GM18858 (cell line): Measurements from ENCODE around the gene CFAP43.
A peak's percentile ranks its signal among the peaks of the same experiment; 100 is the strongest.

Source experiments
- ATAC-seq: cut with Tn5 transposase; IDR thresholded peaks from one replicate; pipeline ENCODE4 v1.9.1; 2021; ENCODE audit not compliant: unreplicated experiment

CFAP43 gene

GRCh38 chr10:104142081-104142480 is 90.1 kb downstream of the CFAP43 start:
- no peak for ATAC-seq

GRCh38 chr10:104139221-104139620 is 92.9 kb downstream of the CFAP43 start:
- ATAC-seq: no peak

- ATAC-seq: no peak
These were observed 94.0 kb downstream of the CFAP43 start for GRCh38 chr10:104138131-104138530.

GRCh38 chr10:104130041-104130440 is 102.1 kb downstream of the CFAP43 start:
- ATAC-seq: no peak

DNA sequence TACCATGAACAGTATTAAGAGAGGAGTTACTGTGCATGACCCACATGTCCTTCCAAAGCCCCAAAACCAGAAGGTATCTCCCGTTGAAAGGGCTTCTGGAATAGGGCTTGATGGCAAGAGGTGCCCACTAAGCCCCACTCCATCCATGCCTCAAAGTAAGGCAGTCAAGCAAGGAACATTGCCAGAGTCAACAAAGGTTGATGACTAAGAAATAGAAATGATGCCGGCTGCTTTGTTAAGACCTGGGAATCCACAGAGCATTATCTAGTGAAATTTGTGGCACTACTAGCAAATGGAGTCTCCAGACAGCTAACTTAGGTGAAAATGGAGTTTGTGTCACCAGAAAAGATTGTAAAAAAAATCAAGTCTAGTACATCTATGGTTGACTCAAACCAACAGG is 104.0 kb downstream of the CFAP43 start:
- ATAC-seq: no peak

GRCh38 chr10:104127411-104127810 is 104.8 kb downstream of the CFAP43 start:
- no peak for ATAC-seq

GRCh38 chr10:104123397-104123796 is 108.8 kb downstream of the CFAP43 start:
- no peak for ATAC-seq

GRCh38 chr10:104122225-104123107 is 109.7 kb downstream of the CFAP43 start:
- ATAC-seq: no peak

DNA sequence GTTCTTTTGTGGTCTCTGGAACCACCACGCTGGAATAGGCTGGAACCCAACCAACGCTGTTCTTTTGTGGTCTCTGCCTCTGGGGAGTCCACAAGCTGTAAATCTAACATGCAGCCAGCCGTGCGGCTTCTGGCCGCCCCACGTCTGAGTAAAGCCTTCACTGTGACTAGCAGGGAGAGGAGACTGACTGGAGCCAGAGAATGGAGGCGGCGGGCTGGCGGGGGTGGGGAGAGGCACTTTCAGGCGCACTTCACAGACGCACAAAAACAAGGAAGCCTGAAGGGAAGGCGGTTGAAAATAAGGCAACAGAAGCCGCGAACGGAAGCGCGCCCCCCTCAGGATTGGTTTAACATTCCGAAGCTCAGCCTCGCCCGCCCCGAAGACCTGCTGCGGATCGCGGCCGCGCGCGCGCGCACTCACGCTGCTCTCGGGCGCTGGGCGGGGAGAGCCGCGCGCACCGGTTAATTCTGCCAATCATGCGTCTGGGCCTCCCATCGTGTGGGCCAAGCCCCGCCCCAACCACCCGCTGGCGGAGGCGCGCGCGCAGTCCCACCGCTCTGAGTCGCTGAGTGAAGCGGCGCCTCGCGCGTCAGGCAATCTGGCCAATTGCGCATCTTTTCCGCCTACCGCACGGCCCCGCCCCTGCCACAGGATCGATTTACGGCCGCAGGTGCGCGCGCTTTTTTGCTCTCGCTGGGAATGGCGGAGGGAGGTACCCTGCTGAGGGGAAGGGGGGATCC is 110.5 kb downstream of the CFAP43 start, which contains the start of gene SFR1:
Gene SFR1 (plus strand): TSS at position 687 of the 740 bp plus-strand sequence. CDS start 13 bp downstream, at position 700.
- ATAC-seq: peak; percentile 69

DNA sequence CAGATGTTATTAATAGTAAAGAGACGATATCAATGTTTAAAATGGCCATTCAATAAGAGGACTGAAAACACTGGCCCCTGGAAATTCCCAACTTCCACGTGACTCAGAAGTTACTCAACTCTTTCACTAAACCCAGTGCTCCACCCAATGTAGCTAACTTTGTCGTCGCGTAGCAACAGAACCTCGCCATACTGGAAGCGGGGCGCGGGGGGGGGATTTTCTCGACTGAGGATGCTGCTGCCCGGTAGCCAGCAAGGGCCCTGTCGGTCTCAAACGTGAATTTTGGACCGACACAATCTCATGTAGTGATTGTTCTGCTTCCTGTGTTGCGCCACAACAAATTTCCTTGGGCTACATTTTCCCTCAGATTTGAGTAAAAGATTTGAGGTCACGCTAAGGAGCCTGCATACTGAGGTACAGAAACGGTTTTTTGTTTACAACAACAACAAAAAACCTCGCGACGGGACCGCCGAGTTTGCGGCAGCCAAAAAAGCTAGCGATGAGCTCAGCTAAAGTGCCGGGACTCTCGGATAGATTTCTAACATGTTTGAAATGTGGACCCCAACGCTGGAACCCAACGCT is 111.2 kb downstream of the CFAP43 start:
- peak; percentile 42 for ATAC-seq

DNA sequence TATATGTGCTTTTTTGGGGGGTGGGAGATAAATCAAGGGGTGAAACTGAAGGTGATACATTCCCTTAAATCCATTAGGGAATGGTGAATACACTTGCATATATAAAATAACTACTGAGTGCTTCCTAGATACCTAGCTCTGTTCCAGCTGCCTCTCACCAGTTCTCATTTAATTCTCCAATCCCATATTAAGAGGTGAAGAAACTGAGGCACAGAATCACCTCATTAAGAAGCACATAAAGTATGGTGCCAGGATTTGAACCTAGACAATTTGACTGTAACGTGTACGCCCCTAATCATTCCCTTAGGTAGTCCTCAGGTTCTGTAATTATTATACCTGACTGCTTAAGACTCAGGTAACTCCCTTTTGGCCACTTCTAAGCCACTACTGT is 111.7 kb downstream of the CFAP43 start:
- ATAC-seq: no peak

DNA sequence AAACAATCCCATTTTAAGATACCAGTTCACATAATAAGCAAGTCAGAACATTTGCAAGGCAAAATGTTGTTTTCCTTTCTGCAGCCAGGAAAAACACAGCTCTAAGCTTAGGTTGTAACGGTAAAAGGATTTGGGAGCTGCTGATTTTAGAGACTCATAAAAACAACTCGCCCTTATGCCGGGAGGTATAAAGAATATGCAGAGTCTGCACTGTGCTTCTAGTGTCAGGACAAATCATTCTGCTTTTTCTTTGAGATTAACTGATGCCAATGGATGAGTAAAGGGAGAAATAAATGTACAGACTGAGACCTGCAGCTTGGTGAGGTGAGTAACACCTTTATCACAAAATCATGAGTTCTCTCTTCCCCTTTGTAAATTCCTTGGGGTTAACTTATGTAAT is 112.2 kb downstream of the CFAP43 start:
- ATAC-seq: no peak

- ATAC-seq: no peak
These were observed 114.3 kb downstream of the CFAP43 start for GRCh38 chr10:104117839-104118323.

DNA sequence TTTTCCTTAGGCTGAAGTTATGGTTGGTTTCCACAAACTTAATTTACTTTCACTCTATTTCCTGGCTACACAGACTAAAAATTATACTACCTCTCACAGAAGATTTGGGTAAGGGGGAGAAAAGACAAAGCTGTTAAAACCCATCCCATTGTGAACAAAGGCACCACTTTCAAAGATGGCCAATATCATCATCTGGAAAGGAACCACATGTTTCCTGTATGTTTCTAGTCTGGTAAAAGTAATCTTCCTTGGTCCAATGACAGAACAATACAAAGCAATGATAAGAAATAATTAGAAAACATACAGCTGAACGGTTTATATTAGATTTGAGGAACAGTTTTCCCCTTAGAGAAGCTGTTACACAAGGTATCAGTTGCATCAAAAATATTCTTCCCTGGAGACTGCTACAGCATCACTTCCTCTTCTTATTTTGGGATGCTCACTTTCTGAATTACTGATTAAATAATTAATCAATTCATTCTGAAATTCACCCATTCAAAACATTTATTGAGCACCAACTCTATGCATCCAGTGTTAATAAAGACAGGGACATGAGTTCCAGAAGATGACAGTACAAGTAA is 118.7 kb downstream of the CFAP43 start:
- no peak for ATAC-seq

GRCh38 chr10:104109908-104110662 is 122.1 kb downstream of the CFAP43 start:
- peak; percentile 79 for ATAC-seq

DNA sequence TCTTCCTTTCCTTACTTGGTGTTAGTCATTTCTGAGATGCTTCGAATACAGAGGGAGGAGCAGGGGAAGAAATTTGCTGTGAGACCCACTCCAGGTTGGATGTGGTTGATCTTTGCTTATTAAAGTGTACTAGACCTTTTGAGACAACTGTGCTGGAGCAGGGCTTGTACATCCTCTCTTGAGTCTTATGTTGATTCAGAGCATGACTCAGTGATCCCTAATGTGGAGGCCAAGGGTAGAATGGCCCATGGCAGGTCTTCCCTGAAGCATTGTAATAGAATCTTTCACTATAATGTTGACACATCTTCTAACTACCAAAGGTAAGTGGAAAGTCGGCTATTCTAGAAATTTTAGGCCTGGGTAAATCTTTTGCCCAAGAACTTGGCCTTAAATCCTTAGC is 127.2 kb downstream of the CFAP43 start:
- no peak for ATAC-seq

GRCh38 chr10:104104418-104104817 is 127.7 kb downstream of the CFAP43 start:
- peak; percentile 34 for ATAC-seq

DNA sequence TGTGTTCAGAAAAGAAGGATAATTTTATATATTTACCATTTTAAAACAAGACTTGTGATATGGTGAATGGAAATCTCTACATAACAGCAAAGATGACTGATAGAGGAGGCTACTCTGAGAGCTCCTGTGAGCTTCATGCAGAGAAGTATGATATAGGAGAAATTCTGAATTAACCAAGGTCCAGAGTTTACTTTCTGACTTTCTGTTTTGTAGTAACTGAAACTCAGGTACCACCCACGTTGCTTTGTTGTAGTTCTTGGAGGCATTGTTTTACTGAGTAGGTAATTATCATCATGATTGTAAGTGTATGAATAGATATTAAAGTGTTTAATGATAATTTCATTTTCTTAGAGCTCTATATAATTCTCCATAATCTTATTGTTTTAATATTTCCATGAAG is 128.2 kb downstream of the CFAP43 start:
- ATAC-seq: peak; percentile 60

DNA sequence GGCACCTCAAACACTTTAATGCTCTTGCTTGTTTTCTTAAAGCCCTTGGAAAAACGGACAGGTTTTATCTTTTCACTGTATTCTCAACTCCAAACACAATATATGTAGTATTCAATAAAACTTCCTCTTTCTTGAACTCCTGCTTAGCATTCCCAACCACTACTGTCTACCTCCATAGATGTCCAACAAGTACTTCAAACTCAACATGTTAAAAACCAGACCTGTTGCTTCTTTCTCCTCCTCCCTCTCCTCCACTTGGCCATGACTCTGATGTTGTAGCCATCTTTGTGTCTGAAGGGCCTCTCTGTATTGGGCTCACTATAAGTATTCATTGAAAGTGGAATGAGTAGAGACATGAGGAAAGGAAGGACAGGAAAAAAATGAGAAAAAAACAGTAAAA is 130.3 kb downstream of the CFAP43 start:
- ATAC-seq: no peak

GRCh38 chr10:104100795-104101194 is 131.4 kb downstream of the CFAP43 start:
- ATAC-seq: no peak
